HS-5 (cell line): Measurements from ENCODE around the gene CHRNG.

Experiments
- DNase-seq: peaks from one replicate; pipeline ENCODE4 v3.0.0-alpha.2; 2012; ENCODE audit warnings: low read depth

Gene CHRNG

DNA sequence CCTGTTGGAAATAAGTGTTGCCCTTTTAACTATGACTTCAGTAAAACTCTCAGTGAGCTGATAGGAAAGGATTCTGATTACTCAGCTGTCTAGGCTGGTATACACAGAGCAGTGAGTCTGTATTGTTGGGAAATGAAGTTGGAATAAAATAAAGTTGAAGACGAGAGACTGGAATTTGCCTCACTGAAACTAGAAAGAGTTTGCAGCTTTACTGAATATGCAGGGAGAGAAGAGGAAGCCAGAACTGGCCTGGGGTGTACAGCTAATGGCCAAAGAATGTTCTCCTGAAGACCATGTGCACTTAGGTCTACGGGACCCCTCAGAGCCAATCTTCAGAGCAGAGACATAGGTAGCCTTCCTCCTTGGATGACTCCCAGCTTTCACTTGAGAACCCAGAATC is 37.5 kb downstream of the CHRNG start:
- DNase-seq, result no peak

DNA sequence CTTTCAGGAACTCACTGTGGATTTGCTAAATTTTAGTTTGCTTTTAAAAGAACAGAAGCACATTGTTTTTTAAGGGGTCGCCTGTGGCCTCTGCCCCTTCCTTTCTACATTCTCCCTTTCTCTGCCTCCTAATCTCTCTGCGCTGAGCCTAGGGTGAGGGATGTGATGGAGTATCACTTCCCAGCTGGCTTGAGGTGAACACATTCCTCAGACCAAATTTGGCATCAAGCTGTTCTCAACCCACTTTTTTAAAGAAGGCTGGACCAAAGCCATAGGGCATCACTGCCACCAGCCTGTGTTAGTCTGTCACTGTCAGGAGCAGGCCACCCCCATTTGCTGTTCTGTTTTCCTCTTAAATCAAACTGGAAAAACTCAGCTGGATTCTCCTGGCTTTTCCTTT is 38.3 kb downstream of the CHRNG start:
- DNase-seq, result no peak

DNA sequence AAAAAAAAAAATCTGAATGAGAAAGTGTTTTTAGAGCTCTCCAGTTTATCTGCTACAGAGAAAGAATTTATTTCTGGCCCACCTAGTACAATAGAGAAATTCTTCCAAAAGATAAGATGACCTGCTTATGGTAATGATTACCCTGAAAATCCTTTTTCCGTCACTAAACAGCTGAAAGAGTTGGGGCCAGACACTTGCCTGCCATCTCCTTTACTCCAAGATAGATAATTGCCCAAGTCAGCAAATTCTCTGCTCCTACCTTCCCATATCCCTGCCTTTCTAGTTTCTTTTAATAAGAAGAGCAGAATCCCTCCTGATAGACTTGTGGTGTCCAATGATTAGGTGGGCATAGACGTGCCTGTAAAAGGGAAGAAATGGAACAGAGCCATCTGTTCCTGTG is 39.1 kb downstream of the CHRNG start:
- no peak for DNase-seq

- DNase-seq, result no peak
These were observed 41.1 kb downstream of the CHRNG start for GRCh38 chr2:232580648-232580981.

DNA sequence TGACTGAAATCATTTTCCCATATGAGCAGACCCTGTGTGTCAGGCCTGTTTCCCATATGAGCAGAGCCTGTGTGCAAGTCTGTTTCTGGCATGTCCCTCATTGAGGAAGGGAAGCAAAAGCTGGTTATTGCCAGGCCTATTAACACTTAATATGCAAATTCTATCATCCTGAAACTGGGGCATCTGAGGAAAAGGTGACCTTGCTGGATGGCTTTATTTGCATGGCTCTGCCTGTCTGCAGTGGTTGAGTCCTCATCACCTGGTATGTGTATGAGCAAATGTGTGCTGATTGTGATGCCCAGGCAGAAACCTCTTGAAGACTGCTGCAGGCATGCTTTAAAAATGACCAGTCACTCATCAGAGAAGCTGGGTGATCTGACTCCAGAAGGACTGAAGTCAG is 42.2 kb downstream of the CHRNG start:
- DNase-seq, result no peak

DNA sequence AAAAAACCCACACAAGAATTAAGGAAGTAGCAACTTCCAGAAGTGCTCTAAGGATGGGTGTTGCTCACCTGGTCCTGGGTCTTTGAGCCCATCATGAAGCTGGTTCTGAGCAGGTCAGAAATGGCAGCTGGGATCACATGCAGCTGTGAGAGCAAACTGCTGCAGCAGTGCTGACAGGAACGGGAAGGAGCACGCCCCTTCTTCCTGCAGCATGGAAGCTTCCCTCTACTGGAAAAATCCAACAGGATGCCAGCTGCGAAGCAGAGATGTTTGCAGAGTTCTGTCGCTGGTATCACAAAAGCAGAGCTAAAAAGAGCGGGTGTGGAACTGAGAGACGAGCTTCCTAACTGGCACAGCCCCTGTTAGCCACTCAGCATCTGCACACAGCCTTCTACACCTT is 44.7 kb downstream of the CHRNG start:
- no peak for DNase-seq

GRCh38 chr2:232586943-232587505 is 47.5 kb downstream of the CHRNG start:
- no peak for DNase-seq

GRCh38 chr2:232587512-232587911 is 48.0 kb downstream of the CHRNG start:
- DNase-seq, result no peak

- DNase-seq, result no peak
These were observed 48.5 kb downstream of the CHRNG start for GRCh38 chr2:232588031-232588430.

DNA sequence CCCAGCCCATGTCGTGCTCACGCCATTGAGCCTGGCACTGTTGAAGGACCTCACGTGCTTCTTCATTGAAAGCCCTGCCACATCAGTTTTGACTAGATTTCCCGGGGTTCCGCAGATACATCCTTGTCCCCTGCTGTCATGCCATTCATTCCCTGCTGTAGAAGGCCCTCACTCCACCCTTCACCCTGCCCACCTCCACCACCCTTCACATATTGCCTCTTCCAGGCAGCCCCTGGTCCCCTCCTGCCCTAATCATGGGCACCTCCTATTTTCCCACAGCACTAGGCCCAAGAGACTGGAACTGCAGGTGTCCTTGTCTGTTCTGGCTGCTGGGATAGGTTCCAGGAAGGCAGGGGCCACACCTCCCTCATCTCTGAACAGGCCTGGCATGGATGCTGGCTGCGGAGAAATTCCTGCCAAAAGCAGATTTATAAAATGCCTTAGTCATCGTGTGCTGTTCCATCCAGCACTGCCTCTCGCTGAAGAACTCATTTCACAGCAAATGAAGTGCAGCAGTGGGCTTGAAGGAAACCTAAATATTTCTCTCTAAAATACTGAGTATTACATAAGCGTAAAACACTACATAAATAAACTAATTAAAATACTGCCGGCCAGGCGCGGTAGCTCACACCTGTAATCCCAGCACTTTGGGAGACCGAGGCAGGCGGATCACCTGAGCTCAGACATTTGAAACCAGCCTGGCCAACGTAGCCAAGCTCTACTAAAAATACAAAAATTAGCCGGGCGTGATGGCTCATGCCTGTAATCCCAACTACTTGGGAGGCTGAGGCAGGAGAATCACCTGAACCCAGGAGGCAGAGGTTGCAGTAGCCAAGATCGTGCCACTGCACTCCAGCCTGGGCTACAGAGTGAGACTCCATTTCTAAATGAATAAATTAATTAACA is 49.4 kb downstream of the CHRNG start:
- peak; percentile 40 for DNase-seq

- DNase-seq, result peak; percentile 47
These were observed 53.4 kb downstream of the CHRNG start for GRCh38 chr2:232592772-232593395.

DNA sequence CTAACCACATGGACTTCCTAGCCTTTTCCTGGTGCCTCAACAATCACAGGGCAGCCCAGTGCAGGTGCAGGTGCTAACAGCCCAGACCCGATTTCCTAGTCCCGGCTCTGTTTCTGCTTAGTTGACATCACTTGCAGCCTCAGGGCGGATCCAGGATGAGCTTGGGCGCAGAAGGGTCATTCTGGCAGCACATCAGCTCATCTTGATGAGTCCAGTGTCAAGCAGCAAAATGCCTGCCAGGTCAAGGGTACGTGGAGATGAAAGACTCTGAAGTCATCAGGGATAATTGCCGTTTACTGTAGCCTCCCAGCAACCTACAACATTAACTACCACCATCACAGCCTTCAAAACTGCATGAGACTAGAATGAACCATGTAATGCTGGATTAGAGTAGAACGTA is 54.5 kb downstream of the CHRNG start:
- DNase-seq, result no peak
